Stimulated activated CD8-positive, alpha-beta memory T cell treated with anti-CD3 and anti-CD28 coated beads, Interleukin-12 subunit alpha, Interleukin-12 subunit beta, amount 100 ng/mL, for 24 hours (primary cell): ENCODE results near the gene FGF2.
"Not testable (repeated sequence)": the region's sequence is repeated elsewhere in the genome, so short reads cannot be mapped to it uniquely, and the experiment has no call there.

Experiments
- DNase-seq: peaks from one replicate; pipeline ENCODE4 v3.0.0-alpha.2; 2020; ENCODE audit errors: extremely low read depth

FGF2 gene

DNA sequence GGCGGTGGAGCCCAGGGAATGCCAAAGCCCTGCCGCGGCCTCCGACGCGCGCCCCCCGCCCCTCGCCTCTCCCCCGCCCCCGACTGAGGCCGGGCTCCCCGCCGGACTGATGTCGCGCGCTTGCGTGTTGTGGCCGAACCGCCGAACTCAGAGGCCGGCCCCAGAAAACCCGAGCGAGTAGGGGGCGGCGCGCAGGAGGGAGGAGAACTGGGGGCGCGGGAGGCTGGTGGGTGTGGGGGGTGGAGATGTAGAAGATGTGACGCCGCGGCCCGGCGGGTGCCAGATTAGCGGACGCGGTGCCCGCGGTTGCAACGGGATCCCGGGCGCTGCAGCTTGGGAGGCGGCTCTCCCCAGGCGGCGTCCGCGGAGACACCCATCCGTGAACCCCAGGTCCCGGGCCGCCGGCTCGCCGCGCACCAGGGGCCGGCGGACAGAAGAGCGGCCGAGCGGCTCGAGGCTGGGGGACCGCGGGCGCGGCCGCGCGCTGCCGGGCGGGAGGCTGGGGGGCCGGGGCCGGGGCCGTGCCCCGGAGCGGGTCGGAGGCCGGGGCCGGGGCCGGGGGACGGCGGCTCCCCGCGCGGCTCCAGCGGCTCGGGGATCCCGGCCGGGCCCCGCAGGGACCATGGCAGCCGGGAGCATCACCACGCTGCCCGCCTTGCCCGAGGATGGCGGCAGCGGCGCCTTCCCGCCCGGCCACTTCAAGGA, at the start of gene FGF2:
TSS of gene FGF2 (plus strand) at position 279 of the 705 bp plus-strand sequence. CDS start at position 623, 344 bp downstream.
- no peak for DNase-seq

DNA sequence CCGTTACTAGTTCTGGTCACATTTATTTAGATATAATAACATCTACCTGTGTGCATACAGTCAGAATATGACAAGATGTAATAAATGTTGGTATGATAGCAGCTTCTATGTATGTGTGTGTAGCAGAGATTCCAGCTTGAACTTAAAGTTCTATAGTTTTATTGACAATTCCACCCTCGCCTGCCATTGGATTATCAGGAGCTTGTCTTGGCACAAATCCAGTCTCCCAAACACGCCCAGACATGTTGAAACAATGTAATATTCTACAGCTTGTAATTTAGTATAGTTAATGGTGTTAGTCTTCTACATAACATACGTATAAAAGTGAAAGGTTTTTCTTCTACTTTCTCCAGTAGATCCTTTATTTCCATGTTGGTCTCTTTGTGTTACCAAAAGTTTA, 49.7 kb upstream of the FGF2 start:
- DNase-seq = no peak

DNA sequence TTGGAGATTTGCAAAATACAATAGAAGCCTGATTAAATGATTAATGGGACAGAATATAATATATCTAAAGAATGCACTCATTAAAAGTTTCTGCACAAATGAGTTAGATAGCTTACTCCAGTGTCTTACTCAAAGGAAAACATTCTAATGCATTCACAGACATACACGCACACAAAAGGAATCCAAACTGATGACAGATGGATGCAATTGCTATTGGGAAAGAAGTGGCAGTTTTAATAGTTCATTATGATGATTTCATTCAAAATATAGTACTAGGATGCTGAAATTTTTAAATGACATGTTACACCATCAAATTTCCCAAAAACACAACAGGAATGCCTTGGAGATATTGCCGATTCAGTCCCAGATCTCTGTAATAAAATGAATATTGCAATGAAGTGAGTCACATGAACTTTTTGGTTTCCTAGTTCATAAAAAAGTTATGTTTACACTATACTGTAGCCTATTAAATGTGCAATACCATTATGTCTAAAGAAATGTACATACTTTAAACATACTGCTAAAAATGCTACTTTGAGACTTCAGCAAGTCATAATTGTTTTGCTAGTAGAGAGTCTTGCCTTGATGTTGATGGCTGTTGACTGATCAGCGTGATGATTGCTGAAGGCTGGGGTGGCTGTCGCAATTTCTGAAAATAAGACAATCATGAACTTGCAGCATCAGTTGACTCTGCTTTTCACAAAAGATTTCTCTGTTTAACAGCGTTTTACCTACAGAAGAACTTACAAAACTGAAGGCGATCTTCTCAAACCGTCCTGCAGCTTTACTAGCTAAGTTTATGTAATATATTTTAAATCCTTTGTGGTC, 48.6 kb upstream of the FGF2 start:
- no peak for DNase-seq

DNA sequence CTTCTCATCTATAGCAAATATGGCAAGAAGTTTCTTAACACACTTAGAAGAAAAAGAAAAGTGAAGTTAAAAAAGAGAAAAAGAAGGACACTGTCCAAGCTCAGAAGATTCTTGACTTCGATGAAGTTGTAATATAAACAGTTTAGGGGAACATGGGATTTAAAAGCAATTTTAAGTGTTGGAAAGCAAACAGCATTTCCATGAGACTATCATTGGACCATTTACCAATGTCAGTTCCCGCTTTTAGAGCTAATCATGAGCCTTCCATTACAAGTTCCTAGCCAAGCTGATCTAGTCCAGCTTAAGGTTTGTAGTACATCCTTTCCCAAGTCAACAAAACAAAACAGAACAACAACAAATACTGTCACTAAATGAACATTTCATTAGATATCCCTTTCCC, 45.1 kb upstream of the FGF2 start:
- no peak for DNase-seq

DNA sequence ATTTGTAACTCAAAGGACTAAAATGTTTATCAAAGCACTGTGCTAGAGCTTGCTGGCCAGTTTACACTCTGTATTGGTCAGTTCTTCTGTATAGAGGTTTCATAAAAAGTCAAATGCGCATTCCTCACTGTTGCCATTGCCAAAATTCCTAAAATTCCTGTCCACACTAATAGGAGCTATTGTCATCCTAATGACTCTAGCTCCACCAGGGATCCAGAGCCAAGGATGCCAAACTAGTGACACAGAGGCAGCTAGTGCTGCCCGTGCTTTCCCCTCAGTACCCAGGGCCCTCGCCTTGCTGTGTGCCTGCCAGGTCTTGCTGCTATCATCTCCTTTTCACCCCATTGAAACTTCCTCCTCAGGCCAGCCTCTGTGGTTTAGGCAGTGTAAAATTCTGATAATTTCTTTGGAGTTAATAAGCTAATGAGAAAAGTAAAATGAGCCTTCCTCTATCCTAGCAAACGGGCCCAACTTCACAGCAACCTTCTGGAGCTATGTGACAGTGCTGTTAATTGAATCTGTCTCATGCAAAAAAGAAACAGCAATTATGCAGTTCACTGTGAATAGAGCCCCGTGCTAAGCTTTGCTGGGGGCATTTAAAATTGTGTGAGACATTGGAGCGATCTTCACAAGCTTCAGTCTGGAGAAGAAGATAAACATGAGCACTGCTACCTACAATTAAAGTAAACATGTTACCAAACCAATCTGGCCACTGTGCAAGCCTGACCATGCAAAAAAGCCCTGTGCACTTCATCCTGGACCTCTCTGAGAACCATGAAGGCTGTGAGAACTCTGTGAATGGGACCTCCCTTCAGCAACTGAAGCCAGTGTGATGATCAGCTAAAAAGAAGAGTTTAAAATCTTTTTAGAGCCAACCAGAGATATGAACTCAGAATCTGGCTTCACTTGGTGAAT, 43.1 kb upstream of the FGF2 start:
- no peak for DNase-seq

DNA sequence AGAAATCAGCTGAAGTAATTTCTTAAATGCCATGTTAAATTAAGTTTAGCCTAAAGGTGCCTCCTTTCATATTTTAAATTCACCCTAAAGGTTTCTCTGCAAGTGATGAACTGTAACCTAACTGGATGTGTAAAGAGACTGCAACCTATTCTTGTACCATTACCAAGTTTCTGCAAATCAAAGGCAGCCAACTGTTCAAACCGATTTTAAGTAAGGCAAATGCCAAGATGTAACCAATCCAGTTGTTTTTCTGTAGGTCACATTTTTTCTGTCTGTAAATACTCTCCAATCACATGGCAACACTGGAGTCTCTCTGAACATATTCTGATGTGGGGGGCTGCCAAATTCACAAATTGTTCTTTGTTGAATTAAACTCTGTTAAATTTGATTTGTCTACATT, 42.4 kb upstream of the FGF2 start:
- DNase-seq = no peak

DNA sequence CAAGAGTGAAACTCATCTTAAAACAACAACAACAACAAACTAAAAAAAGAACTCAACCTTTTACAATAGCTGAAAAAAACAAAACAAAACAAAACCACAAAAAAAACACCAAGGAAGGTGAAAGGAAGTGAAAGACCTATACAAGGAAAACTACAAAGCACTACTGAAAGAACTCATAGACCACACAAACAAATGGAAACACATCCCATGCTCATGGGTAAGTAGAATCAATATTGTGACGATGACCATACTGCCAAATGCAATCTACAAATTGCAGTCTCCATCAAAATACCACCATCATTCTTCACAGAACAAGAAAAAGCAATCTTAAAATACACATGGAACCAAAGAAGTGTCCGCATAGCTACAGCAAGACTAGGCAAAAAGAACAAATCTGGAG, 41.5 kb upstream of the FGF2 start:
- DNase-seq = no peak

DNA sequence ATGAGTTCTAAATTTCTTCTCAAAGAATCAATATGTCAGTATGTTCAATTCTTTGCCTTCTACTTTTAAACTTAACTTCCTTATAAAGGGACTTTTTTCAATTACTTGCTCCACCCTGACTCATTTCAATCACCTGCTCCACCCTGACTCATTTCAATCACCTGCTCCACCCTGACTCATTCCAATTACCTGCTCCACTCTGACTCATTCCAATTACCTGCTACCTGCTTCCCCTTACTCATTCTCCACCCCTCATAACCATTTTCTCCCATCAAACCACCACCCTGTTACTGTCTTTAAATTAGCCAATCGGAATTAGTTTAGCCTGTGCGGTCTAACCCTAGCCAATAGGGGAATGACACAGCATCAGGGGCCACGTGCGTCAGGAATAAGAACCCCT, 40.3 kb upstream of the FGF2 start:
- DNase-seq = not testable (repeated sequence)

DNA sequence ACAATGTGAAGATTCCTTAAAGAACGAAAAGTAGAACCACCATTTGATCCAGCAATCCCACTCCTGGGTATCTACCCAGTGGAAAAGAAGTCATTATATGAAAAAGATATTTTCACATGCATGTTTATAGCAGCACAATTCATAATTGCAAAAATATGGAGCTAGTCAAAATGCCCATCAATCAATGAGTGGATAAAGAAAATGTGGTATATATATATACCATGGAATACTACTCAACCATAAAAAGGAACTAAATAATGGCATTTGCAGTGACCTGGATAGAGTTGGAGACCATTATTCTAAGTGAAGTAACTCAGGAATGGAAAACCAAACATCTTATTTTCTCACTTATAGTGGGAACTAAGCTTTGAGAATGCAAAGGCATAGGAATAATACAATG, 39.7 kb upstream of the FGF2 start:
- DNase-seq = not testable (repeated sequence)

DNA sequence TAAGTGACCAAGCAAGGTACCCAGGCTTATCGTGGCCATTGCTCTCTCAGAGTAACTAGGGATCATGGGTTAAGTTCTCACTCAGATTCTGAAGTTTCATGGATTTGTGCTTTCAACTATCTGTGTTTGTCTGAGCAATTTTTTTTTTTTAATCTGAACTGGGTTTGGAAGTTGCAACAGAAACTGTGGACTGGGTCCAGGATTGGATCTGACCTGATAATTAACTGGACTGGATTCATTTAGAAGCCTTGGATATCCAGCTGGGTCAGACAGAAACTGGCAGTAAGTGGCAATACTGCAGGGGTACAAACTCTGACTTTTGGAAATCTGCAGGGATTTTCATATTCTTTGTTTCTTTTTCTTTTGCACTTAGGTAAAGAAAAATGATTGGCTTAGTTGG, 38.7 kb upstream of the FGF2 start:
- DNase-seq = no peak

DNA sequence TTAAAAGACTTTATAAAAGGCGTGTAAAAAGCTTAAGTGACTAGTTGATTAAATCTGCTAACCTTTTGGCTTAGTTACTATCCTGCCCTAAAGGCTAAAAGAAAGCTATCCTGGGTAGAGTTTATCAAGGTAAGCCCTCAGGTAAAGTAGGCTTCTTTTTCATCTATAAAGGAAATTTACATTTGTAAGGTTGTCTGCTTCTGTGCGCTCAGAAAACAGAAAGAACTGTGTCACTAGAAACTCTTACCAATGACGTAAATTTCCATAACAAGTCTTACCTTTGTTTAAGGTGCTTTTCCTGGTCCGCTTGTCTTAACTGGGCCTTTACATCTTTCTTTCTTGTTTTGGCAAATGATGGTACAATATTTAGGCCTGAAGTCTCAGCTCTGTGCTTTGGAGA, 37.7 kb upstream of the FGF2 start:
- DNase-seq = no peak

DNA sequence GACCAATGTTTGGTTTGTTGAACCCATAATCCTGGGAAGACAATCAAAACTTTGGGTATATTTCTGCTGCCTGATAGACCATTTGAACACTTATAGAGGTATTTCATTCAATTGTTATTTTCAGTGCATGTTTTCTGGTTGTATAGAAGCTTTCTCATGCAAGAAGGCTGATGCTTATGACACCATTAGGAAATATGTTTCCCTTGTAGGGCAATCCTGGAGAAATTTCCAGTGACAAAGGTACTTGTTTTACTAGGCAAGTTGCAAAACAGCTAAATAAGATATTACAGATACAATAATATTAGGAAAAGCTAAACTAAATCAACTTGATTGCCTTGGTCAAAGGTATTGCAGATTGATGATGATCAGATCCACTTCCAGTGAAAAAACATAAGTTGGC, 32.8 kb upstream of the FGF2 start:
- DNase-seq = no peak

DNA sequence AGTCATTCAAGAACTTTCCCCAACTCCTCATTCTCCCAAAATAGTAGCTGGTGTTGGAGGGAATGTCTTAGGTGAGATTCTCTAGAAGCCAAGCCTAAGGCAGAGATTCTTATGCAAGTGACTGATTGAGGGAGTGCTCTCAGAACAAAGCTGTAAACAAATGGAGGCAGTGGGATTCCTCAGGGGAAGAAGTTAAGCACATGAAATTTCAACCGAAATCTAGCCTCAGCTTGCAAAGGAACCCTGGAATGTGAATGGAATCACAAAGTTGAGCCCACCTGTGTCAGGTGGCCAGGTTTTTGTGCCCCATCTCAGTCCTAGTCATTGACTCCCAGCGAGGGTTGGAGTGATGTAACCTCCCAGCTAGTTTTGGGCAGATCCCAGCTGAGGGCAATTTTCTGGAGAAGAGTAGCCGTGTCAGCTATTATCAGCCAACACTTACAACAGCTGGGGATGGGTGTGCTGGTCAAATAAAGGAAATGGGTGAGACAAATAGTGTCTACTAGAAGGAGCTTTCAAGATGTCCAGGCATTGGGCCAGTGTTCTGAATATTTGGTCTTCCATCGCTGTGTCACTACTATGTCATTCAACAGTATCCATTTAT, 29.7 kb upstream of the FGF2 start:
- no peak for DNase-seq

DNA sequence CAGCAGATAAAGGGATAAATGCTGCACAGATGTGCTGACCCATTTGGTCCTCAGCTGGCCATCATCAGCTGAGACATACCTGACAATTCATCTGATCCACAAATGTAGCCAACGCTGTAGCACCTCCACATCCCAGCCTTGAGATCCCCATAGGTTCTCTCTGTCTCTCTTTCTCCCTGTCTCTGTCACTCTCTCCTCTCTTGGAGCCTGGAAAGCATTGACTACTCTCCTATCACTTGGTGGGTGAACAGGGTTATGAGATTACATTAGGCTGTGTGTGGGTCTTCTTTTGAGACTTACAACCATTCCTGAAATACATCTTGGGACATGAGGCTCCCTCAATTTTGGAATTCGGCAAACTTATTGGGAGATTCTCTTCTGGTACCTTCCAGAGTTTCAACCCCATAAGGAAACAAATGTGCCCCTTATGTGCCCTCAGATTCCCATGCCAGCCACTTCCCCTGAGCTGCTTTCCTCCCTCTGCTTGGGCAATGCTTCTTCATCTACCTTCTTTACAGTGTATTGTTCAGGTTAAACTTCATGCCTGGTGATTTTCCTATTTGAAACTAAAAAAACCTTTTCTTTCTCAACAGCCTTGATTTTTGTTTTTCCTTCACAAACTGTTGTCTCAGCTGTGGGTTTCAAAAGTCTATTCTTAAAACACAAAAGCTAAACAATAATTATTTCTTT, 29.1 kb upstream of the FGF2 start:
- DNase-seq = no peak

DNA sequence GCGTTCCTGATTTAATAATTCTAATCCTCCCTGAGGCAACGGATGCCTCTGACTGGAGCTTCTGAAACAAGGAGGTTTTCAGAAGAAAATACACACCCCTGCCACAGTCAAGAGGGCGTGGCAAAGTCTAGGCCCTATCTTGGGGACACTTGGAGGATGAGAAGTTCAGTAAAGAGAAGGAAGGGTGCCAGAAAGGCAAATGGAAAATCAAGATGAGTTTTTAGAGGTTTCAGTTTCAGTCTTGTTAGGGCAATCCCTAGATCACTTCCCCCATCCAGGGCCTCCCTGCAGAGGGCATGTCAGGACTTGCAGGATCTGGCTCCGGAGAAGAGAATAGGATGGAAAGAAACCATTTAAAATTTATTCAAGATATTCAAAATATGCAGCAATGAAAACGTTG, 28.5 kb upstream of the FGF2 start:
- no peak for DNase-seq

DNA sequence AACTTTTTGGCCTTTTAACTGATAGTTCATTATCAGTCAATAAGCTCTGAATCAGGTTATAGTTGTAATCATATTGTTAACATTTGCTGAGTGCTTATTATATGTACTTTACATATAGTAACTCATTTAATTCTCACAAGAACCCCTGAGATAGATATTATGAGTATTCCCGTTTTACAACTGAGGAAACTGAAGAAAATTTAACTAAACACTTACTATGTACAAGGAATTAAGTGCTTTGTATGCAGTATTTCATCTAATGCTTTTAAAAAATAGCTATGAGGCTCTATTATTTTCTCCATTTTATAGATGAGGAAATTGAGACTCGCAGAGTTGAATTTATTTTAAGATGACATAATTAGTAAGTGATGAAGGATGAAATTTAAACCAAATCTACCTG, 27.7 kb upstream of the FGF2 start:
- no peak for DNase-seq

DNA sequence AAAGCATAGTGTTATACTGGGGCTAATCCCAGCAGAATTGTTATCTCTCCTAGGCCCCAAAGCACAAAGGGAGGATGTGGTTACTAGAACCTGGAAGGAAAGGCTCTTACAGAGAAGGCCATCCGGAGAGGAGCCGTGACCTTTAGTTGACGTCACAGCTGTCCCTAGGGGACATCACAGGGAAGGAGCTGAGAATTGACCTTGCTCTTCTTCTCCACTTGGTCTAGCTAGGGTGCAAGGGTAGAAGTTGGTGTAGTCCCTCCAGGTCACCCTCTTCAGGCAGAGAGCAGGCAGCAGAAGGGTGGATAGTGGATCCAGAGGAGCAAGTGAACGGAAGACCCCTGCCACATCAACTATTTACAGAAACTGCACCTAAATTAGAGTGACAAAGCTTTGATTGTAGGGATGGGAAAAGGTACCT, 22.8 kb upstream of the FGF2 start:
- DNase-seq = no peak

DNA sequence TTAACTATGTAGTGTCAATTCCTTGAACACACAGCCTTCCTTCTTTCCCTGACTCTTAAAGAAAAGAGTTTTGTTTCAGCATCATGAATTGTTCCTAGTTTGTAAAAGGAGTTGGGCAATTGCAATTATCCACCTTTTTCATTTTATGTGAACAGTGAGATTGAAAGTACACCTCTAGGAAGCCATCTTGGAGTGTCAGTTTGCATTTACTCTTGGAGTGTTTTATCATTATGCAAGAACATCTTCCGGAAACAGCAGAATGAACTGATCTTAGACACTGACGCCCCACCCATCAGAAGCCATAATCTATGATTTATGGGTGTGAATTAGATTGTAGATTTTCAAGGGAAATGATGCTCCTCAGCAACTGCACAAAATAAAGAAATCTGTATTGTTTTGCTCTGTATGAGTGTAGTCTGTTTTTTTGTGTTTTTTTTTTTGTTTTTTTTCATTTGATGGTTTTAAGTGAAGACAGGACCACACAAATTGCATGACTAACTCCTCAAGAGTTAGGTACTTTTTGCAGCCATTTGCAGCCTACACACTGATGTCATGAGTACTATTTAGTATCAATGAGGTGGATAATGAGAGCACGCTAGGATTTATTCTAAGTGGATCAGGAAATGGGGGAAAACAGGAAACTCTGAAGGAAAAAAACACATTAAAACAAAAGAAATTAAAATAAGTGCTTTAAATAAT, 19.5 kb upstream of the FGF2 start:
- no peak for DNase-seq

DNA sequence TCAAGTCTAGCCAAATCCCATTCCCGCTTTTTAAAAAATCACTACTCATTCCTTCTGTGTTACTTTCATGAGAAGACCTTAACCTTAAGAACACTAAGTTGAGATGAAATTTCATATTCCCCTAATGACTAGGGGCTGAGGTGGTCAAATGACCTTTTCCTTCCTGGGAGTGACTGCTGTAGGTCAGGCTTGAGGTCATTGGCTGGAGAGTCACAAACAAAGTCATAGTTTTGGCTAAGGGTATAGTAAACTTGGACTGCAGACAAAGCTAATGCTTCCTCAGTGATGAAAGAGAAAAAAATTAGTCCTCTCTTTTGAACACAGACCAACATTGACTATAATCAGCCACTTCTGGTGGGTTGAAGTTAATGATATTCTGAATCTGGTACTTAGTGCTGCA, 16.0 kb upstream of the FGF2 start:
- DNase-seq = no peak

DNA sequence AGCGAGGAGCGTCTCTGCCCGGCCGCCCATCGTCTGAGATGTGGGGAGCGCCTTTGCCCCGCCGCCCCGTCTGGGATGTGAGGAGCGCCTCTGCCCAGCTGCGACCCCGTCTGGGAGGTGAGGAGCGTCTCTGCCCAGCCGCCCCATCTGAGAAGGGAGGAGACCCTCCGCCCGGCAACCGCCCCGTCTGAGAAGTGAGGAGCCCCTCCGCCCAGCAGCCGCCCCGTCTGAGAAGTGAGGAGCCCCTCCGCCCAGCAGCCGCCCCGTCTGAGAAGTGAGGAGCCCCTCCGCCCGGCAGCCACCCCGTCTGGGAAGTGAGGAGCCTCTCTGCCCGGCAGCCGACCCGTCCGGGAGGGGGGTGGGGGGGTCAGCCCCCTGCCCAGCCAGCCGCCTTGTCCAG, 14.8 kb upstream of the FGF2 start:
- DNase-seq = not testable (repeated sequence)

DNA sequence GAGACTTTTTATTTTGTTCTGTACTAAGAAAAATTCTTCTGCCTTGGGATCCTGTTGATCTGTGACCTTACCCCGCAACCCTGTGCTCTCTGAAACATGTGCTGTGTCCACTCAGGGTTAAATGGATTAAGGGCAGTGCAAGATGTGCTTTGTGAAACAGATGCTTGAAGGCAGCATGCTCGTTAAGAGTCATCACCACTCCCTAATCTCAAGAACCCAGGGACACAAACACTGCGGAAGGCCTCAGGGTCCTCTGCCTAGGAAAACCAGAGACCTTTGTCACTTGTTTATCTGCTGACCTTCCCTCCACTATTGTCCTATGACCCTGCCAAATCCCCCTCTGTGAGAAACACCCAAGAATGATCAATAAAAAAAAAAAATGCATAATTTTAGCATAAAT, 13.8 kb upstream of the FGF2 start:
- not testable (repeated sequence) for DNase-seq
